Airway epithelial cell (primary cell): Measurements from ENCODE around the gene FGD1. TPM values are rescaled to one million over a fixed set of nuclear protein-coding genes. Genes with fewer than 3 reads are reported as not detected.

ENCODE experiments used
- total RNA-seq: library from RNA; depleted of rRNA; stranded (reverse); fragments of >200 nt; gene quantifications from 2 replicates; pipeline ENCODE4 v1.2.3, GENCODE V29; 2015

The FGD1 gene
- 10.0 and 14.1 TPM in 2 replicates for total RNA-seq

DNA sequence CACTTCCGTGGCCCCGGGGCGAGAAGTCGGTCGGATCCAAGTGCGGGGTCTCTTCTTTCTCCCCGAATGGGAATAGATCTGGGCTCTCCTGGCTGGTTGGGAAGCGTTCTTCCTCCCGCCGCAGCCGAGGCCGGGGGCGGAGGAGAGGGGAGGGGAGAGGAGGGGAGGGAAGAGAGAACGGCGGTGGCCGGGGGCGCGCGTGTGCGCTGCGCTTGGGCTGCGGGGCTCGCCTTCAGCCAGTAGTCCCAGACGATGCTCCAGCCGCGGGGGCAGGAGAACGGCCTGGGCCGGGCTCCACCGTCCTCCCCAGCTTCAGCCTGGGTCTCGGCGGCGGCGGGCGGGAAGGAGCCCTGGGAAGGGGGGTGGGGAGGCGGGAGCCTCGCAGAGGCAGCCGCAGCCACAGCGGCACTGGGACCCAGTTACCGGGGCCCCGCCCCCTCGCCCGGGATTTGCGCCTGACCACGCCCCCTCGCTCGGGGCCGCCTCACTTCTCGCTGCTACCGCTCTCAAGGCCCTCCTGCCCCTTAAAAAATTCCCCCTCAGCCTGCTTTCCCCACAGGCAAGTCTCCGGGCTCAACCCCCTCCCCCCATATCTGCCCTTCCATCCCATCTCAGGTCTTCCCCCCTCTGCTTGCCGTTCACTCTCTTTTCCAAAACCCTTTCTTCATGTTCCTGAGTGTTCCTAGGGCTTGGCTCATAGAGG lies at the start of gene FGD1:
Gene FGD1 (minus strand): TSS at position 421 of the 703 bp plus-strand sequence. CDS start 802 bp downstream, outside the sequence.

GRCh38 chrX:54529552-54530356 lies 33.7 kb upstream of the FGD1 start, which contains the start of gene GNL3L:
TSS of gene GNL3L (plus strand) at chrX:54530219. CDS start at chrX:54532567, 2,348 bp downstream.

DNA sequence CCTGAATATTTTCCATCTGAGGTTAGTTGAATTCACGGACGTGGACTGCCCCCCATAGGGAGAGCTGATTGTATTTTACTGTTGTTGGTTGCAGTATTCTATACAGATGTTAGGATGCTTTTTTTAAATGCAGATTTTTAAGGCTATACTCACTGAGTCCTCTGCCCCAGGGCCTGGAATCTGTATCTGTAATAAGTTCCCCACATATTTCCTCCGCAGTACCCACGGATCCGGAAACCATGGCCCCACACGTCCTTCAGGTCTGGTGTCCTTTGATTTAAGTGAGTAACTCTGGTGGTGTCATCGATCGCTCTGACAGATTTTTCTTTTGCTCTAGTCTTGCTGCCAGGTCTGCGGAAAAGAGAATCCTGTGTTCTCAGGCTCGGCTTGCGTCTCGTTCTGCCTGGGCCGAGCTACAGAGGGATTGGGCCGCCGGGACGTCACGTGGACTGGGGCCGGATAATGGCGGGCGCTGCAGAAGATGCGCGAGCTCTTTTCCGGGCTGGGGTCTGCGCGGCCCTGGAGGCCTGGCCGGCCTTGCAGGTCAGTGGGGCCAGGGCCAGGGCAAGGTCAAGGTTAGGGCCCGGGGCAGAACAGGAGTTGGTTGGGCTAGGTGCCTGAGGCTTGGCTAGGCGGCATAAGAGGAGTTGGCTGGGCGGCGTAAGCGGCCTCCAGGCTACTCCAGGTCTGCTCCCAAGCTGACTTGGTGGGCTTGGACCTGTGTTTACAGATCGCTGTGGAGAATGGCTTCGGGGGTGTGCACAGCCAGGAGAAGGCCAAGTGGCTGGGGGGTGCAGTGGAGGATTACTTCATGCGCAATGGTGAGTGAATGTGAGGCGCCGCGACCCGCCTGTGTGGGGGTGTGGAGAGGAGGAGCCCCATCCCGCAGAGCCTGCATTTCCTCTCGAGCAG lies 55.8 kb downstream of the FGD1 start, which contains the start of gene TSR2:
Gene TSR2 (plus strand): TSS at position 445 of the 912 bp plus-strand sequence. CDS start 18 bp downstream, at position 463.

Other genes with a start within 250 kb of the FGD1 start
- 0.37 and 0.92 TPM in 2 replicates for gene WNK3, start 138.2 kb downstream of the FGD1 start, total RNA-seq
- gene TSR2, start 55.8 kb downstream of the FGD1 start, total RNA-seq: 15.9 and 16.6 TPM in 2 replicates
- 20.9 and 28.4 TPM in 2 replicates for gene GNL3L, start 34.0 kb upstream of the FGD1 start, total RNA-seq